Measurements from ENCODE around the gene TSEN2. TPM values are rescaled to one million over a fixed set of nuclear protein-coding genes. Genes with fewer than 3 reads are reported as not detected.
A peak's percentile ranks its signal among the peaks of the same experiment; 100 is the strongest.

The TSEN2 gene
- total RNA-seq, 1 donor from 2014 or later: 21.3 TPM

- no peak for TF ChIP-seq CTCF (IDR thresholded peaks at IDR 0.05; ENCODE audit: insufficient read depth, low read length, severe bottlenecking)
- no peak for FAIRE-seq
These were observed 23.1 kb upstream of the TSEN2 start for GRCh38 chr3:12461097-12461649.

GRCh38 chr3:12462159-12462947 is 21.9 kb upstream of the TSEN2 start:
- TF ChIP-seq CTCF (IDR thresholded peaks at IDR 0.05; ENCODE audit: insufficient read depth, low read length, severe bottlenecking): no peak
- H3K4me3 ChIP-seq (ENCODE audit: low read depth, low read length): no peak overlapping the region
- DNase-seq (ENCODE audit: low read depth): peak; percentile 26
- no peak for FAIRE-seq
- H3K36me3 ChIP-seq (ENCODE audit: control insufficient read depth, insufficient read depth, low read length): no peaks in the 10 kb centered on the region
- H3K27me3 ChIP-seq (ENCODE audit: control insufficient read depth, insufficient read depth, low read length): no peaks in the 10 kb centered on the region

More at GRCh38 chr3:12461097-12461649, 23.1 kb upstream of the TSEN2 start:
- Histone ChIP-seq H3K4me3 (ENCODE audit: low read depth, low read length) (no peak overlapping the region), H3K27me3 (ENCODE audit: control insufficient read depth, insufficient read depth, low read length) (no peaks in the 10 kb centered on the region), H3K36me3 (ENCODE audit: control insufficient read depth, insufficient read depth, low read length) (no peaks in the 10 kb centered on the region)
- DNase-seq (ENCODE audit: low read depth): no peak

GRCh38 chr3:12463686-12464085 is 20.6 kb upstream of the TSEN2 start:
- DNase-seq (ENCODE audit: low read depth) (no peak), FAIRE-seq (peak; percentile 68)
- H3K27me3 ChIP-seq (ENCODE audit: control insufficient read depth, insufficient read depth, low read length): no peaks in the 10 kb centered on the region
- TF ChIP-seq CTCF (IDR thresholded peaks at IDR 0.05; ENCODE audit: insufficient read depth, low read length, severe bottlenecking): no peak
- H3K36me3 ChIP-seq (ENCODE audit: control insufficient read depth, insufficient read depth, low read length): no peaks in the 10 kb centered on the region
- no peak overlapping the region for H3K4me3 ChIP-seq (ENCODE audit: low read depth, low read length)

- H3K36me3 ChIP-seq (ENCODE audit: control insufficient read depth, insufficient read depth, low read length): no peaks in the 10 kb centered on the region
- DNase-seq (ENCODE audit: low read depth) (no peak), FAIRE-seq (no peak)
- H3K4me3 ChIP-seq (ENCODE audit: low read depth, low read length): no peak overlapping the region
- no peak for TF ChIP-seq CTCF (IDR thresholded peaks at IDR 0.05; ENCODE audit: insufficient read depth, low read length, severe bottlenecking)
- H3K27me3 ChIP-seq (ENCODE audit: control insufficient read depth, insufficient read depth, low read length): no peaks in the 10 kb centered on the region
These were observed 20.1 kb upstream of the TSEN2 start for GRCh38 chr3:12464181-12464580.

- no peak for DNase-seq (ENCODE audit: low read depth)
- H3K4me3 ChIP-seq (ENCODE audit: low read depth, low read length): no peak overlapping the region
- FAIRE-seq: no peak
- H3K27me3 ChIP-seq (ENCODE audit: control insufficient read depth, insufficient read depth, low read length): no peaks in the 10 kb centered on the region
- no peaks in the 10 kb centered on the region for H3K36me3 ChIP-seq (ENCODE audit: control insufficient read depth, insufficient read depth, low read length)
- no peak for TF ChIP-seq CTCF (IDR thresholded peaks at IDR 0.05; ENCODE audit: insufficient read depth, low read length, severe bottlenecking)
These were observed 19.0 kb upstream of the TSEN2 start for GRCh38 chr3:12465151-12465835.

All from bronchial epithelial cell (primary cell).